Left cardiac atrium (tissue), 4 donors: Measurements from ENCODE around the gene INPP4B. TPM values are rescaled to one million over a fixed set of nuclear protein-coding genes. Genes with fewer than 3 reads are reported as not detected.

ENCODE experiments used
- ATAC-seq, 2 donors: fragments of 200-7000 bp; cut with Tn5 transposase; one replicate each; pipeline ENCODE4 v1.9.1; 2020; ENCODE audit warnings: mild to moderate bottlenecking in 2 of 2, moderate library complexity in 2 of 2
- DNase-seq: peaks from one replicate; pipeline ENCODE4 v3.0.0-alpha.2; 2020
- intact Hi-C, 2 donors: fragments of 100-400 bp; cut with DNase I; formaldehyde crosslinking; loops; one replicate each; pipeline versions ENCODE4 v1.14.1 to v1.15.1; 2022 to 2023
- total RNA-seq, 2 donors: library from RNA; stranded (reverse); fragmentation: NEBNext Ultra II Directional; extraction: Animal tissue kit (Norgen Biotek cat#: 25700); gene quantifications; one replicate each; pipeline ENCODE4 v1.2.1, GENCODE V29; 2021
- donor health status: DM: no; HTN: yes; CAD: no.
- donor health status: DM: no; HTN: yes; CAD: no; lungs with severe emphysema.
- donor health status: DM: yes; HTN: yes; CAD: no.
- donor health status: Dilated cardiomyopathy.

INPP4B gene
- total RNA-seq, 2 donors from 2014 or later, result 9.0 to 11.0 TPM

GRCh38 chr4:142169216-142169615 is 676.9 kb downstream of the INPP4B start:
- intact Hi-C loops, result no loop called here
- no peak for ATAC-seq
- no peak for DNase-seq

GRCh38 chr4:142168181-142168580 is 677.9 kb downstream of the INPP4B start:
- DNase-seq, result no peak
- intact Hi-C loops, result no loop called here

GRCh38 chr4:142164767-142165500 is 681.2 kb downstream of the INPP4B start:
- intact Hi-C loops, result no loop called here
- ATAC-seq (no peak), DNase-seq (no peak)

More at GRCh38 chr4:142168181-142168580, 677.9 kb downstream of the INPP4B start:
- no peak for ATAC-seq

- no peak for ATAC-seq
- DNase-seq, result no peak
- intact Hi-C loops, result no loop called here
Observed at GRCh38 chr4:142161086-142161485, 685.0 kb downstream of the INPP4B start.

- intact Hi-C loops, result no loop called here
- DNase-seq (no peak), ATAC-seq (no peak)
Observed at GRCh38 chr4:142160509-142160908, 685.6 kb downstream of the INPP4B start.

- no peak for DNase-seq
- intact Hi-C loops, result no loop called here
- no peak for ATAC-seq
Observed at GRCh38 chr4:142158980-142159379, 687.1 kb downstream of the INPP4B start.

GRCh38 chr4:142156256-142156655 is 689.8 kb downstream of the INPP4B start:
- no peak for DNase-seq
- ATAC-seq, result no peak
- intact Hi-C loops, result no loop called here

- DNase-seq (no peak), ATAC-seq (peak in 1 of 2 donors; percentile 77)
- intact Hi-C loops, result no loop called here
Observed at GRCh38 chr4:142155347-142155746, 690.8 kb downstream of the INPP4B start.

GRCh38 chr4:142150483-142150882 is 695.6 kb downstream of the INPP4B start:
- intact Hi-C loops, result no loop called here
- no peak for DNase-seq
- no peak for ATAC-seq

GRCh38 chr4:142144813-142145212 is 701.3 kb downstream of the INPP4B start:
- DNase-seq, result no peak
- ATAC-seq, result no peak

GRCh38 chr4:142142366-142143054 is 703.6 kb downstream of the INPP4B start:
- intact Hi-C loops, result no loop called here
- ATAC-seq, result no peak
- DNase-seq, result no peak

More at GRCh38 chr4:142144813-142145212, 701.3 kb downstream of the INPP4B start:
- intact Hi-C loops, result no loop called here

- DNase-seq, result no peak
- intact Hi-C loops, result no loop called here
- ATAC-seq, result no peak
Observed at GRCh38 chr4:142141224-142141623, 704.9 kb downstream of the INPP4B start.

GRCh38 chr4:142130666-142131065 is 715.4 kb downstream of the INPP4B start:
- ATAC-seq (no peak), DNase-seq (no peak)
- intact Hi-C loops, result no loop called here

- ATAC-seq (no peak), DNase-seq (no peak)
- intact Hi-C loops, result loop anchor here in 1 of 2 donors (5.0 kb wide), 1 partner anchor 712 kb away; no protein-coding TSS in a partner anchor
Observed at GRCh38 chr4:142129931-142130330, 716.2 kb downstream of the INPP4B start.

GRCh38 chr4:142129473-142129872 is 716.6 kb downstream of the INPP4B start:
- DNase-seq (no peak), ATAC-seq (no peak)
- intact Hi-C loops, result loop anchor here in 1 of 2 donors (5.0 kb wide), 1 partner anchor 713 kb away; no protein-coding TSS in a partner anchor

- DNase-seq (peak; percentile 24), ATAC-seq (peak in 1 of 2 donors; percentile 24)
- intact Hi-C loops, result loop anchor here in 1 of 2 donors (5.0 kb wide), 1 partner anchor 714 kb away; no protein-coding TSS in a partner anchor
Observed at GRCh38 chr4:142128529-142128928, 717.6 kb downstream of the INPP4B start.

GRCh38 chr4:142126890-142127497 is 719.1 kb downstream of the INPP4B start:
- DNase-seq (peak; percentile 40), ATAC-seq (peak; percentile 38 to 62)
- intact Hi-C loops, result loop anchor here in 1 of 2 donors (2.0 to 5.0 kb wide), 2 partner anchors 594 to 715 kb away; no protein-coding TSS in a partner anchor

- intact Hi-C loops, result loop anchor here in 1 of 2 donors (5.0 kb wide), 1 partner anchor 717 kb away; no protein-coding TSS in a partner anchor
- DNase-seq (no peak), ATAC-seq (no peak)
Observed at GRCh38 chr4:142124874-142125273, 721.2 kb downstream of the INPP4B start.

- intact Hi-C loops, result no loop called here
- ATAC-seq (no peak), DNase-seq (no peak)
Observed at GRCh38 chr4:142121448-142122350, 724.4 kb downstream of the INPP4B start.
